ENCODE data around the gene LCLAT1. TPM values are rescaled to one million over a fixed set of nuclear protein-coding genes. Genes with fewer than 3 reads are reported as not detected.
A peak's percentile ranks its signal among the peaks of the same experiment; 100 is the strongest.
"Not testable (repeated sequence)": the region's sequence is repeated elsewhere in the genome, so short reads cannot be mapped to it uniquely, and the experiment has no call there.

Gene LCLAT1
- total RNA-seq, 1 experiment from 2014 or later: 23.9 TPM

DNA sequence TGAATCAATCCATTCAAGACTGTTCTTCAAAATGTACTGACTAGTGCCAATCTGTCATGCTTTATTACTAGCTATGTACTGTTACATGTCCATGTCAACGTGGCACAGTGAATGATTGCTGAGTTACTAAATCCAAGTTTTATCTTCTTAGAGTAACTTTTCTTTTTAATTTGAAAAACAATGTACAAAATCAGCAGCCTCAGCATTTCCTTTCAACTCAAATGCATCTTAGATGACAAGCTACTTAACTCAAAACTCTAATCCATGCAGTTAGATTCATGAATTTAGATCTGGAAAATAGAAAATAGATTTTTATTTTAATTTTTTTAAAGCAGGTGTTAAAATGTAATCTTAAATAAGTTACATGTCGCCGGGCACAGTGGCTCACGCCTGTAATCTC, 186.0 kb downstream of the LCLAT1 start:
- in situ Hi-C loops (cut with HindIII; ENCODE audit: low pct_unique_long_range_greater_than_20kb, low sequenced_read_pairs): no loop called here

GRCh38 chr2:30636311-30636710, 189.3 kb downstream of the LCLAT1 start:
- in situ Hi-C loops (cut with HindIII; ENCODE audit: low pct_unique_long_range_greater_than_20kb, low sequenced_read_pairs): no loop called here
- DNase-seq (ENCODE audit: low read depth, low spot score): no peak

More for the DNA sequence above, 186.0 kb downstream of the LCLAT1 start:
- no peak for DNase-seq (ENCODE audit: low read depth, low spot score)

- no peak for DNase-seq (ENCODE audit: low read depth, low spot score)
- in situ Hi-C loops (cut with HindIII; ENCODE audit: low pct_unique_long_range_greater_than_20kb, low sequenced_read_pairs): no loop called here
Measured at GRCh38 chr2:30639836-30640235, 192.8 kb downstream of the LCLAT1 start.

- in situ Hi-C loops (cut with HindIII; ENCODE audit: low pct_unique_long_range_greater_than_20kb, low sequenced_read_pairs): no loop called here
- no peak for DNase-seq (ENCODE audit: low read depth, low spot score)
Measured at GRCh38 chr2:30641765-30642345, 194.8 kb downstream of the LCLAT1 start.

- DNase-seq (ENCODE audit: low read depth, low spot score); in situ Hi-C loops (cut with HindIII; ENCODE audit: low pct_unique_long_range_greater_than_20kb, low sequenced_read_pairs): not testable (repeated sequence)
Measured at GRCh38 chr2:30643013-30643412, 196.0 kb downstream of the LCLAT1 start.

GRCh38 chr2:30643674-30644073, 196.6 kb downstream of the LCLAT1 start:
- in situ Hi-C loops (cut with HindIII; ENCODE audit: low pct_unique_long_range_greater_than_20kb, low sequenced_read_pairs): no loop called here
- no peak for DNase-seq (ENCODE audit: low read depth, low spot score)

GRCh38 chr2:30645081-30645744, 198.2 kb downstream of the LCLAT1 start:
- in situ Hi-C loops (cut with HindIII; ENCODE audit: low pct_unique_long_range_greater_than_20kb, low sequenced_read_pairs): no loop called here
- no peak for DNase-seq (ENCODE audit: low read depth, low spot score)

- in situ Hi-C loops (cut with HindIII; ENCODE audit: low pct_unique_long_range_greater_than_20kb, low sequenced_read_pairs): no loop called here
Measured at GRCh38 chr2:30645745-30646119, 198.7 kb downstream of the LCLAT1 start.

GRCh38 chr2:30647752-30648457, 200.9 kb downstream of the LCLAT1 start:
- in situ Hi-C loops (cut with HindIII; ENCODE audit: low pct_unique_long_range_greater_than_20kb, low sequenced_read_pairs): no loop called here
- DNase-seq (ENCODE audit: low read depth, low spot score): no peak

More at GRCh38 chr2:30645745-30646119, 198.7 kb downstream of the LCLAT1 start:
- DNase-seq (ENCODE audit: low read depth, low spot score): no peak

DNA sequence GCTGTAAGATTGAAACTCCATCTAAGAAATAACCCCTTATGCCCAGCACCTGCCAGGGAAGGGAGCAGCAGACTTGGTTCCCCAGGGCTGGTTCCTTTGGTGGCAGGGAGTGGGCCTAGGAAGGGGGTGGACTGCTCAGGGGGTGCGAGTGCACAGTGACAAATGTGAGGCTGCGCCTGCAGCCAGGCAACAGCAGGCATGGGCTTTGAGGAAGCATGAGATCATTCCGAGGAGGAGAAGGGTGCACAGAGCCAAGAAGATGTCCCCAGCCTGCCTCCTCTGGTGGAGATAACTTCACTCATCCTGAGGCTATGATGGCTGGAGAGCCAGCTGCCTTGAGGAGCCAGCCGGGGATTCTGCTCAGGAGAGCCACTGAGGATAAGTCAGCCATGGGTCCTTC, 202.2 kb downstream of the LCLAT1 start:
- in situ Hi-C loops (cut with HindIII; ENCODE audit: low pct_unique_long_range_greater_than_20kb, low sequenced_read_pairs): no loop called here
- DNase-seq (ENCODE audit: low read depth, low spot score): no peak

DNA sequence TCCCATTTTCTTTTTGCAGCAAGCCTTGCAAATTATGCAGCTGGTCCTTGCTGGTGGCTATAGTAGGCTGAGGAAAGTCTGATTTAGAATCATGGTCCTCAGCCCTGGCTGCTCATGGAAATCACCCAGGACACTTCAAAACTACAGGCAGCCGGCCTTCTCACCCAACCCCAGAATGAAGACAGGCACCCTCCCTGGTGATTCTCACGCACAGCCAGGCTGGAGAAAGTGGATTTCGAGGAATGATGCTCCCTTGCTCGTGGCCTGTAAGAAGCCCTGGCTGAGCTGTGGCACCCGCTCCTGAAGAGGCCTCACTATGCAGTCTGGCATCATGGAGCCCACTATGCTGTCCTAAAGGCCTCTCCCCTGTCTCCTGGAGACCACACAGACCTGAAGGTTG, 202.8 kb downstream of the LCLAT1 start:
- DNase-seq (ENCODE audit: low read depth, low spot score): no peak
- in situ Hi-C loops (cut with HindIII; ENCODE audit: low pct_unique_long_range_greater_than_20kb, low sequenced_read_pairs): no loop called here

GRCh38 chr2:30652271-30652915, 205.3 kb downstream of the LCLAT1 start:
- in situ Hi-C loops (cut with HindIII; ENCODE audit: low pct_unique_long_range_greater_than_20kb, low sequenced_read_pairs): no loop called here
- no peak for DNase-seq (ENCODE audit: low read depth, low spot score)

GRCh38 chr2:30653847-30654246, 206.8 kb downstream of the LCLAT1 start:
- DNase-seq (ENCODE audit: low read depth, low spot score): peak; percentile 19
- in situ Hi-C loops (cut with HindIII; ENCODE audit: low pct_unique_long_range_greater_than_20kb, low sequenced_read_pairs): no loop called here

GRCh38 chr2:30654404-30654803, 207.4 kb downstream of the LCLAT1 start:
- no peak for DNase-seq (ENCODE audit: low read depth, low spot score)
- in situ Hi-C loops (cut with HindIII; ENCODE audit: low pct_unique_long_range_greater_than_20kb, low sequenced_read_pairs): no loop called here

- no peak for DNase-seq (ENCODE audit: low read depth, low spot score)
- in situ Hi-C loops (cut with HindIII; ENCODE audit: low pct_unique_long_range_greater_than_20kb, low sequenced_read_pairs): no loop called here
Measured at GRCh38 chr2:30655211-30655610, 208.2 kb downstream of the LCLAT1 start.

DNA sequence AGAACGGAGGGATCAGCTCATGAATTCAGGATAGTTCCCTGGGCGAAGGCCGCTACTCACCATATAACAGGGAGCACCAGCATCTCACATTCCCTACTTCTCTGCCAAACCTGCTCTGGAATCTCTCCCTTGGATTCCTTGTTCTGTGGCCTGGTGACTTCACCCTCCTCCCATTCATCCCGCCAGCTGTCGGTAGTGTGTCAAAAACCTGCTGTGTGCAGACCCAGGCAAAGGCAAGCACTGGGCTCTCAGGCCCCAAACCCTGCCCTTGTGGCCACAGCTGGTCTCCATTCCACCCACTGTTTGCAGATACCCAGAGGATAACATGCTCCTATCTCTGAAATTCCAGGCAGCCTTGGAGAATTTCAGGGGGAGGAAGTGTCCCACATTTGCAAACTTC, 208.6 kb downstream of the LCLAT1 start:
- in situ Hi-C loops (cut with HindIII; ENCODE audit: low pct_unique_long_range_greater_than_20kb, low sequenced_read_pairs): no loop called here
- no peak for DNase-seq (ENCODE audit: low read depth, low spot score)

- DNase-seq (ENCODE audit: low read depth, low spot score): no peak
- in situ Hi-C loops (cut with HindIII; ENCODE audit: low pct_unique_long_range_greater_than_20kb, low sequenced_read_pairs): no loop called here
Measured at GRCh38 chr2:30656079-30656478, 209.0 kb downstream of the LCLAT1 start.

Measured in SK-MEL-5 (cell line).